HG03139 (cell line): ENCODE measurements around the gene DEFB114.

Source experiments
- ATAC-seq: cut with Tn5 transposase; IDR thresholded peaks from one replicate; pipeline ENCODE4 v1.9.1; 2021; ENCODE audit not compliant: unreplicated experiment

Gene DEFB114

GRCh38 chr6:49937017-49937416 lies 26.9 kb downstream of the DEFB114 start:
- ATAC-seq: no peak

GRCh38 chr6:49935387-49935786 lies 28.6 kb downstream of the DEFB114 start:
- ATAC-seq: no peak

- ATAC-seq: no peak
Observed at GRCh38 chr6:49934770-49935169, 29.2 kb downstream of the DEFB114 start.

- no peak for ATAC-seq
Observed at GRCh38 chr6:49933526-49933925, 30.4 kb downstream of the DEFB114 start.

DNA sequence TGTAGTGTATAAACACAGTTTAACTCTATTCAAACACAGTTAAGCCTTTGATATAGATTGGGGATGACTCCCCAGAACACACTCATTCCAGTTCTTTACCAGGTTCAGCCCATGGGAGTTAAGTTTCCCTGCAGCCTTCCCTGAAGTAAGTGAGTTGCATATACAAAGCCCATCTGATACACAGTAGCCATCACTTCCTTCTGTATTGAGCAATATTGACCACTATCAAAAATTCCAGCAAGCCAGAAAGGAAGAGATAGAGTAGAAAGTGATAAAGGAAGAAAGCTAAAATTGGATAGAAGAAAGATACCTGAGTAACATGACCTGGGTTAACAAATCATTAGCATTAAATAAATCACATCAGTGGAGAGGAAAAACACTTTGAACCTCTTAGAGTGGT lies 34.6 kb downstream of the DEFB114 start:
- ATAC-seq: no peak

DNA sequence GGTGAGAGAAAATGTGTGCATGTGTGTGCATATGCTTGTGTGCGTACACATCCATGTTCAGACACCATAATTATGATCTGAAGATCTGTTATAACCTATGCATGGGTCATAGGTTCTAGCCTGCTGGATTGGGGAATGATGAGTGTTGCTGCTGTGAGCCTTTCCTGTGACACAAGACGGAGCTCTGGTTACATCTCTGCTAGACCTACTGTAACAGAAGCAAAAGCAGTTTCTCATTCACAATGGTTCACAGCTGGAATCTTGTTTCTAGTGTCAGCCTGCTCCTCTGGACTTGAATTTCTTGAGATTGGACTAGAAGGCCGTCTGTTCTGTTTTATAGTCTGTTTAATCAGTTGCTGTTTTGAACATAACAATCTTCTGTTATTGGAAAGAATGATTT lies 40.1 kb downstream of the DEFB114 start:
- ATAC-seq: no peak

DNA sequence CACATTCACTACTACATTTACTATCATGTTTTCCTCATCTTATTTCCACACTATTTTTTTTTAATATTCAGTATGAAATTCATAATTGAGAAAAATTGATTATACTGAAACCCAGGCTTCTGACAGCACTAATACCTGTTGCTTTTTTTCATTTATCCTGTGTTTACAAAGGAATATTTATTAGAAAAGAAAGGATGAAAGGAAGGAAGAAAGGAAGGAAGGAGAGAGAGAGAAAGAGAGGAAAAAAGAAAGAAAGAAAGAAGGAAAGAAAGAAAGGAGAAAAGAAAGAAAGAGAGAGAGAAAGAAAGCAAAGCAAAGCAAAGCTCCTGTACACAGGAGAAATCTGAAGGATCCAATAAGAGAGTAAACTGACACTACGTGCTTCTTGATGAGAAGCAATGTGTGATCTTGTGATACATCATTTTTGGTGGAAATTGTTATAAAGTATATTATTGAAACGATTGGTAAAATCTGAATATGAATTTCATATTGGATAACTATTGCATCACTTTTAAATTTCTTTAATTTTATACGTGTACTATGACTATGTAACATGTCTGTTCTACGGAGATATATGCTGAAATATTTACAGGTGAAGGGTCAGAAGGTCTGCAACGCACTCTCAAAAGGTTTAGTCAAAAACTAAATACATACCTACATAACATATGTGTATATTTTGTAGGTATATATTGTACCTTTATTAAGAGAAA lies 43.9 kb downstream of the DEFB114 start:
- no peak for ATAC-seq

GRCh38 chr6:49919261-49919660 lies 44.7 kb downstream of the DEFB114 start:
- ATAC-seq: no peak

DNA sequence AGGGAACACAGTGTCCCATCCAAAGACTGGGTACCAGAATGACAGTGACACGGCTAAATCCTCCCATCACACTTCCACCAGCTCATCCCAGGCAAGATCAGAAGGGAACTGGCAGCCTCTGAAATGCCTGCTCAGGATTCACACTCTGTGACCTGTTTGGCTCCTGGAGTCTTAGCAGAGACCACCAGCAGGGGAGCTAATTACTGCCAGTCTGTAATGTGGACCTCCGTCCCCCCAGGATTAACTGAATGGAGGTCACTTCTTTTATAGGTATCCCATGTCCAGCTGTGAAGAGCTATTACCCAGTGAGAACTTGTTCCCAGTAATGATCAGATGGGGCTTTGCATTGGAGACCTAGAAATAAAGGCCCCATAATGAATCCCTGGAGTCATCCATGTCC lies 45.2 kb downstream of the DEFB114 start:
- ATAC-seq: no peak

DNA sequence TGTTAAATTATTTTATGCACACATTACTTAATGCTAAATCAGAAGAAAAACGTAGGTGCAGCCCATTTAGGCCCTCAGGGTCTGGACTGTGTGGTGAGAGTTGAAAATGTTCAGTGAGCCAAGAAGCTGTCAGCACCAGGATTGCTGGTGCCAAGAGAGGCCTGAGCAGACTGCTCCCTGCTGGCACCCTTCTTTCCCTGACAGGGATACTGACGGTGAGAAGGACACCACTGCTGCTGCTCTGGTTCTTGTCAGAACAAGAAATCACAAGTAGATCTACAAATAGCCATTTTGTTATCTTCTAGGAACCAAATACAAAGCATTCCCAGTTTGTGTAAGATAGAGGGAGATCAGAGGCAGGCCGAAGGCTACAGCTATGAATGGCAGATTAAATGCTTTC lies 48.9 kb downstream of the DEFB114 start:
- no peak for ATAC-seq

DNA sequence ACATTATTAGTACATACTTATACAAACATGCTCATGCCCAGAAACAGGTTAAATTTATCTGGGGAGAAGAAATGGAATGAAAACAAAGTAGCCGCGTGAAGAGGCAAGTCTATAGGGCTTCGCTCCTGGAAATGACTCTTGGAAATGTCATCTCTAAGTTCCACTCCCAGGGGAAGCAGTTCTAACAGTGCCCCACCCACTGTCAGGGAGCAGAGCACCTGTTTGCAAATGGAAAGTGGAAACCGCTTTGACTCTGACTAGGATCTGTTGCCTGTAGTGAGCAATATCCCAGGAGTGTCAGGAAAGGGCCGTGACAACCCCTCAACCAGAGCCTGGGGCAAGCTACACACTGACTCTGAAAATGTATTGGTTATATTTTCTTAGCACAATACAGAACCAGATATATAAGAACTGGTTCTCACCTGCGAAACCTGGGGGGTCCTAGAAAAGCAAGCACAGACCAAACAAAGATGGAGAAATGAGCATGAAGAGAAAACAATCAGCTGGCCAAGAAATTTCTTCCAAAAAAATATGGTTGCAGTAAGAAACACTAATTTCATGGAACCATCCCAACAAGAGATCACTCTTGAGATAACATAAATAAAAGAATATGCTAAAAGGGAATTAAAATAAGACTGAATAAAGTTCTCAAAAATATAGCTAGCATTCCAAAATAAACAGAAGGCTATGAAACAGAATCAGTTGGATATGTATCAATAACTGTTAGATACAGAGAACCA lies 50.2 kb downstream of the DEFB114 start:
- no peak for ATAC-seq

- ATAC-seq: no peak
Observed at GRCh38 chr6:49912196-49912595, 51.8 kb downstream of the DEFB114 start.

DNA sequence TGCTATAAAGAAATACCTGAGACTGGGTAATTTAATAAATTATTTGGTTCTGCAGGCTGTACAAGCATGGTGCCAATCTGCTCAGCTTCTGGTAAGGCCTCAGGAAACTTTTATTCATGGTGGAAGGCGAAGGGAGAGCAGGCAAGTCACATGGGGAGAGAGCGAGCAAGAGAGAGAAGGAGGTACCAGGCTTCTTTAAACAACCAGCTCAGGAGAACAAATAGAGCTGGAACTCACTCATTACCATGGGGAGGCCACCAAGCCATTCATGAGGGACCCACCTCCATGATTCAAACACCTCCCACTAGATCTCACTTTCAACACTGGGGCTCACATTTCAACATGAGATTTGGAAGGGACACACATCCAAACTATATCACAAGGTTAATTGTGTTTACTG lies 52.7 kb downstream of the DEFB114 start:
- no peak for ATAC-seq
